ENCODE results near the gene C1QTNF3.

Gene C1QTNF3

GRCh38 chr5:34038390-34038789 is 4.6 kb downstream of the C1QTNF3 start:
- Histone ChIP-seq H3K36me3 (ENCODE audit: control insufficient read depth, insufficient read depth, low read length) (no peaks in the 10 kb centered on the region), H3K4me3 (replicated peaks; ENCODE audit: low read depth, low read length) (no peak overlapping the region), H3K27me3 (replicated peaks; ENCODE audit: control insufficient read depth, insufficient read depth, low read length) (no peaks in the 10 kb centered on the region)
- no peak for TF ChIP-seq CTCF (IDR thresholded peaks at IDR 0.05; ENCODE audit: insufficient read depth, low read length, poor library complexity, severe bottlenecking)
- DNase-seq (ENCODE audit: extremely low read depth, insufficient read length): no peak

GRCh38 chr5:34037726-34038125 is 5.3 kb downstream of the C1QTNF3 start:
- Histone ChIP-seq H3K36me3 (ENCODE audit: control insufficient read depth, insufficient read depth, low read length) (no peaks in the 10 kb centered on the region), H3K4me3 (replicated peaks; ENCODE audit: low read depth, low read length) (no peak overlapping the region), H3K27me3 (replicated peaks; ENCODE audit: control insufficient read depth, insufficient read depth, low read length) (no peaks in the 10 kb centered on the region)
- no peak for DNase-seq (ENCODE audit: extremely low read depth, insufficient read length)
- TF ChIP-seq CTCF (IDR thresholded peaks at IDR 0.05; ENCODE audit: insufficient read depth, low read length, poor library complexity, severe bottlenecking): no peak

- Histone ChIP-seq H3K27me3 (replicated peaks; ENCODE audit: control insufficient read depth, insufficient read depth, low read length) (no peaks in the 10 kb centered on the region), H3K36me3 (ENCODE audit: control insufficient read depth, insufficient read depth, low read length) (no peaks in the 10 kb centered on the region), H3K4me3 (replicated peaks; ENCODE audit: low read depth, low read length) (no peak overlapping the region)
- no peak for TF ChIP-seq CTCF (IDR thresholded peaks at IDR 0.05; ENCODE audit: insufficient read depth, low read length, poor library complexity, severe bottlenecking)
- no peak for DNase-seq (ENCODE audit: extremely low read depth, insufficient read length)
Observed at GRCh38 chr5:34035756-34036155, 7.3 kb downstream of the C1QTNF3 start.

GRCh38 chr5:34034534-34035327 is 8.3 kb downstream of the C1QTNF3 start:
- TF ChIP-seq CTCF (IDR thresholded peaks at IDR 0.05; ENCODE audit: insufficient read depth, low read length, poor library complexity, severe bottlenecking): no peak

GRCh38 chr5:34031966-34032365 is 11.0 kb downstream of the C1QTNF3 start:
- Histone ChIP-seq H3K27me3 (replicated peaks; ENCODE audit: control insufficient read depth, insufficient read depth, low read length) (no peaks in the 10 kb centered on the region), H3K36me3 (ENCODE audit: control insufficient read depth, insufficient read depth, low read length) (no peaks in the 10 kb centered on the region), H3K4me3 (replicated peaks; ENCODE audit: low read depth, low read length) (no peak overlapping the region)
- TF ChIP-seq CTCF (IDR thresholded peaks at IDR 0.05; ENCODE audit: insufficient read depth, low read length, poor library complexity, severe bottlenecking): no peak
- no peak for DNase-seq (ENCODE audit: extremely low read depth, insufficient read length)

More at GRCh38 chr5:34034534-34035327, 8.3 kb downstream of the C1QTNF3 start:
- DNase-seq (ENCODE audit: extremely low read depth, insufficient read length): no peak
- H3K4me3 ChIP-seq (replicated peaks; ENCODE audit: low read depth, low read length): no peak overlapping the region
- H3K27me3 ChIP-seq (replicated peaks; ENCODE audit: control insufficient read depth, insufficient read depth, low read length): no peaks in the 10 kb centered on the region
- no peaks in the 10 kb centered on the region for H3K36me3 ChIP-seq (ENCODE audit: control insufficient read depth, insufficient read depth, low read length)

Measured in GM06990 (cell line).